B cell (primary cell): ENCODE measurements around the gene SHBG.

Experiments
- CTCF ChIP-seq: fragments of 200-600 bp; IDR thresholded peaks from one replicate; pipeline ENCODE4 v1.8.0; 2022; ENCODE audit warnings: antibody characterized with exemption, mild to moderate bottlenecking
- EZH2 ChIP-seq: IDR thresholded peaks from 2 replicates; pipeline ENCODE4 v1.6.1; 2012; ENCODE audit warnings: borderline replicate concordance, low read depth, mild to moderate bottlenecking, moderate library complexity, low read length; ENCODE audit not compliant: insufficient read depth, poor library complexity, severe bottlenecking

- TF ChIP-seq CTCF, result peak; percentile 64
- no peak for TF ChIP-seq EZH2
These were observed 15.3 kb upstream of the SHBG start, which contains the start of gene FXR2 for GRCh38 chr17:7614425-7615264.
